NK-92 treated with Interleukin-12 subunit alpha and Interleukin-12 subunit beta, amount 100 ng/mL, for 24 hours (cell line): ENCODE data around the gene WNK2.
"Not testable (repeated sequence)": the region's sequence is repeated elsewhere in the genome, so short reads cannot be mapped to it uniquely, and the experiment has no call there.

Experiments used
- DNase-seq: peaks from one replicate; lab custom pipeline; 2025; lab: John Stamatoyannopoulos, UW

WNK2 gene

GRCh38 chr9:93237540-93237939 is 53.6 kb downstream of the WNK2 start:
- peak; percentile 74 for DNase-seq

GRCh38 chr9:93238953-93239925 is 55.3 kb downstream of the WNK2 start:
- DNase-seq: no peak

GRCh38 chr9:93240891-93241334 is 57.0 kb downstream of the WNK2 start:
- DNase-seq: no peak

- DNase-seq: no peak
Observed at GRCh38 chr9:93243112-93243511, 59.2 kb downstream of the WNK2 start.

GRCh38 chr9:93244101-93244500 is 60.2 kb downstream of the WNK2 start:
- DNase-seq: no peak

GRCh38 chr9:93244510-93245436 is 60.8 kb downstream of the WNK2 start:
- no peak for DNase-seq

- no peak for DNase-seq
Observed at GRCh38 chr9:93245437-93245970, 61.6 kb downstream of the WNK2 start.

- DNase-seq: no peak
Observed at GRCh38 chr9:93246111-93246510, 62.2 kb downstream of the WNK2 start.

GRCh38 chr9:93246526-93246925 is 62.6 kb downstream of the WNK2 start:
- no peak for DNase-seq

- no peak for DNase-seq
Observed at GRCh38 chr9:93247099-93247865, 63.3 kb downstream of the WNK2 start.

- no peak for DNase-seq
Observed at GRCh38 chr9:93247892-93248291, 64.0 kb downstream of the WNK2 start.

- DNase-seq: no peak
Observed at GRCh38 chr9:93248386-93249040, 64.6 kb downstream of the WNK2 start.

- no peak for DNase-seq
Observed at GRCh38 chr9:93250185-93250584, 66.2 kb downstream of the WNK2 start.

- not testable (repeated sequence) for DNase-seq
Observed at GRCh38 chr9:93251309-93251708, 67.4 kb downstream of the WNK2 start.

GRCh38 chr9:93252116-93252780 is 68.3 kb downstream of the WNK2 start:
- no peak for DNase-seq

- no peak for DNase-seq
Observed at GRCh38 chr9:93252781-93253530, 69.0 kb downstream of the WNK2 start.

GRCh38 chr9:93253633-93254032 is 69.7 kb downstream of the WNK2 start:
- no peak for DNase-seq

GRCh38 chr9:93254061-93254481 is 70.1 kb downstream of the WNK2 start:
- DNase-seq: no peak

GRCh38 chr9:93254806-93255493 is 71.0 kb downstream of the WNK2 start:
- DNase-seq: no peak
